HG02623 (cell line): Measurements from ENCODE around the gene PPAN.

Source experiments
- ATAC-seq: cut with Tn5 transposase; IDR thresholded peaks from one replicate; pipeline ENCODE4 v1.9.1; 2021; ENCODE audit warnings: moderate library complexity; ENCODE audit not compliant: unreplicated experiment

Gene PPAN, protein sequence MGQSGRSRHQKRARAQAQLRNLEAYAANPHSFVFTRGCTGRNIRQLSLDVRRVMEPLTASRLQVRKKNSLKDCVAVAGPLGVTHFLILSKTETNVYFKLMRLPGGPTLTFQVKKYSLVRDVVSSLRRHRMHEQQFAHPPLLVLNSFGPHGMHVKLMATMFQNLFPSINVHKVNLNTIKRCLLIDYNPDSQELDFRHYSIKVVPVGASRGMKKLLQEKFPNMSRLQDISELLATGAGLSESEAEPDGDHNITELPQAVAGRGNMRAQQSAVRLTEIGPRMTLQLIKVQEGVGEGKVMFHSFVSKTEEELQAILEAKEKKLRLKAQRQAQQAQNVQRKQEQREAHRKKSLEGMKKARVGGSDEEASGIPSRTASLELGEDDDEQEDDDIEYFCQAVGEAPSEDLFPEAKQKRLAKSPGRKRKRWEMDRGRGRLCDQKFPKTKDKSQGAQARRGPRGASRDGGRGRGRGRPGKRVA

DNA sequence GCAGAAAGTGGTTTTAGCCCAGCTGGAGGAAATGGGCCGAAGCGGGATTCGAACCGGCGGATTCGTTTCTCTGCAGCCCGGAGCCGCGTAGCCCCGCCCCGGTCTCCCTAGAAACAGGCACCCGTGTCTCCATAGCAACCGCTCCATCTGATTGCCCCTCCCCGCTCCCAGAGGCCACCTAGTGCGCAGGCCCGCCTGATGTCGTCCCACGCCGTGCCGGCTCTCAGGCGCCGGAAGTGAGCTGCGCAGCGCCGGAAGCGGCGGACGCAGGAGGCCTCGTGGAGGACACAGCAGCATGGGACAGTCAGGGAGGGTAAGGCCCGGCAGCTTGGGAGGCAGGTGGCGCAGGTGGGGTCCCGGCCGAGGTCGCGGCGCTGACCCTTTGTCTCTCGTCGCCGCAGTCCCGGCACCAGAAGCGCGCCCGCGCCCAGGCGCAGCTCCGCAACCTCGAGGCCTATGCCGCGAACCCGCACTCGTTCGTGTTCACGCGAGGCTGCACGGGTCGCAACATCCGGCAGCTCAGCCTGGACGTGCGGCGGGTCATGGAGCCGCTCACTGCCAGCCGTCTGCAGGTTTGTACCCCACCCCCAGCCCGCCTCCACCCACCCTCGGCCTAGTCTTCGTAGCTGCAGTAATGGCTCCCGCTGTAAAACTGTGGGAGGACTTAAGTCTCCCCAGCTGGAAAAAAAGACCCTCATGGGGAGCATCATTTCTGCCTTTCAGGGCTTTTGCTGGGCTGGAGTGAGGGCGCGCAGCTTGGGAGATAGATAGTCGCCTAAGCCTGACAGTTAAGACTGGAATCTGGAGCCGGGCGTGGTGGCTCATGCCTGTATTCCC is at the start of gene PPAN:
TSS of gene PPAN (plus strand) at position 263 of the 837 bp plus-strand sequence. CDS start at position 296, 33 bp downstream.
- peak; percentile 44 for ATAC-seq

DNA sequence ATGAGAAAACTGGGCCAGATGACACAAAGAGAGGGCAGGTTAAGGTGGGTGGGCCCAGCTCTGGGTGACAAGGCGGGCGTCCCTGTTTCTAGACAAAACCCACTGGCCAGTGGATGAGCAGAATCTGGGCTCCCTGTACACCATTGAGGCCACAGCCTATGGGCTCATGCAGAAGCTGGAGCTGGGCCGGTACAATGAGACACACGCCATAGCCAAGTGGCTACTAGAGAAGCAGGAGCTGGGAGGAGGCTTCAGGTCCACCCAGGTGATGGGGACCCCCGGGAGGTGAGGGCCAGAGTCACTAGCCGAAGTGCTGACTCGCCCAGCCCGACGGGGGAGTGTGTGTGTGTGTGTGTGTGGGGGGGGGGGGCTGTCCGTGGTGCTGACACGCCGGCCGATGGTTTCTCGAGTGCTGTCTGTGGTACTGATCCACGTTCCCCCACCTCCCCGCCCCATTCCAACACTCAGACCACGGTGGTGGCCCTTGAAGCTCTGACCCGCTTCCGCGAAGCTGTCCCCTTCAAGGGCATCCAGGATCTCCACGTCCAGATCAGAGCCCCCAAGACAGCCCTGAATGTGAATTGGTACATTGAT is 44.3 kb upstream of the PPAN start:
- no peak for ATAC-seq

DNA sequence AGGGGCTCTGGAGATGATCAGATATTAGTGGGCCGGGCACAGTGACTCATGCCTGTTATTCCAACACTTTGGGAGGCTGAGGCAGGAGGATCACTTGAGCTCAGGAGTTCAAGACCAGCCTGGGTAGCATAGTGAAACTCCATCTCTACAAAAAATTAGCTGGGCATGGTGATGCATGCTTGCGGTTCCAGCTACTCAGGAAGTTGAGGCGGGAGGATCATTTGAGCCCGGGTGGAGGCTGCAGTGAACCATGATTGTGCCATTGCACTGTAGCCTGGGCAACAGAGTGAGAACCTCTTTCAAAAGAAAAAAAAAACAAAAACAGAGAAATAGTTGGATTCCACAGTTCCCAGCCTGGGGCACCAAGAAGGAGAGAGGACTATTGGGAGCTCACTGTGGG is 38.0 kb upstream of the PPAN start:
- ATAC-seq = no peak

DNA sequence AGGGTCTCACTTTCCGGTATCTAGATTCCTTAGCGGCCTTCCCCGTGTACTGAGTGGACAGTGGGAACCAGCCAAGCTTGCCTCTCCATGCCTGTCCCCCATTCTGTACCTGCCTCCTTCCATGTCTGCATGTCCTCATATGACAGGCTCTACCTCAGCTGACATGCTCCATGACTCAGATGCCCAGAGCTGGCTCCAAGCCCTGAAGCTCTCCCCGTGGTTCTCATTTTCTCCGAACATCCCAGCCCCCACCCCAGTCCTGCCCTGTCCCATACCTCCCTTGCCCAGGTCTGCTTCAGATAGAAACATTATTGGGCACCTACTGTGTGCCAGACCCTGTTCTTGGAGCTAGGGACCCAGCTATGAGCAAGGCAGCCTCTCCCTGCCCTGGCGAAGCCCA is 37.1 kb upstream of the PPAN start:
- no peak for ATAC-seq

DNA sequence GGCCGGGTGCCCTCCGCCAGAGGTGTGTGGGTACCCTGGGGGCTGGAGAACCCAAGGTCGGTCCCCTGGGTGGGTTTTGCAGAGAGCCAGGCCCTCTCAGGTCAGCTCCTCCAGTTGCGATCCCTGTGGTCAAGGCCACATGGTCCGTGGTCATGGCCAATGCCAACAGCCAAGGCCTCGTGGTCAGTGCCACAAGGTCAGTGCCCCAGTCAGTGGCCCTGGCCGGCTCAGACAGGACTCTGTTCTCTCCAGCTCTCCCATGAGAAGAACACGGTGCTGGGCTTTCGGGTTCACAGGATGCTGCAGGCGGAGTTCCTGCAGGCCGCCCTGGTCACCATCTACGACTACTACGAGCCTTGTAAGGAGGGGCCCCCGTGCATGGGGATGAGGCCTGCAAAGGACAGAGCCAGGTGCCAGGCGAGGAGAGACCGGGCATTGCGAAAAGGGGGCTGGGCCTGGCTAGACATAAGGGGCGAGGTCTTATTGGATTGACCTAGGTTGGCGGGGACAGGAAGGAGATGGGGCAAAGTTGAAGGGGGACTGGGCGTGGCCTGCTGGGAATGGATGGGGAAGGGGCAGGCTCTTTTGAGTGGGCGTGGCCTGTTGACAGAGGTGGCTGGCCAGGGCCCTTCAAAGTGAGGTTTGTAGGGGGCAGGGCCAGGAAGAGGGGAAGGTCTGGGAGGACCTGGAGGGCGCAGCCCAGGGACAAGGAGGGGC is 35.3 kb upstream of the PPAN start:
- ATAC-seq = no peak

DNA sequence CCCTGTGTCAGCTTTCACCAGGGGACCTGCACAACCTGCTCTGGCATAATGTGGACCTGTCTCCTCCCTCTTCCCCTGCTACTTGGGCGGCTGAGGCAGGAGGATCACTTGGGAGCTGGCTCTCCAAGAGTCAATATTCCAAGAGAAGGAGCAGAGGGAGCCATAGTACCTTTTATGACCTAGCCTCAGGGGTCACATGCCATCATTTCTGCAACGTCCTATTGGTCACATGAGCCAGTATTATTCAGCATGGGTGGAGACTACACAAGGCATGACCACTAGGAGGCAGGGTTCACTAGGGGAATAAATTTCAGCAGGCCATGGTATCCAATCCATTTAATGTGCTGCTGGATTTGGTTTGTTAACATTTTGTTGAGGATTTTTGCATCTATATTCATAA is 32.0 kb upstream of the PPAN start:
- no peak for ATAC-seq

DNA sequence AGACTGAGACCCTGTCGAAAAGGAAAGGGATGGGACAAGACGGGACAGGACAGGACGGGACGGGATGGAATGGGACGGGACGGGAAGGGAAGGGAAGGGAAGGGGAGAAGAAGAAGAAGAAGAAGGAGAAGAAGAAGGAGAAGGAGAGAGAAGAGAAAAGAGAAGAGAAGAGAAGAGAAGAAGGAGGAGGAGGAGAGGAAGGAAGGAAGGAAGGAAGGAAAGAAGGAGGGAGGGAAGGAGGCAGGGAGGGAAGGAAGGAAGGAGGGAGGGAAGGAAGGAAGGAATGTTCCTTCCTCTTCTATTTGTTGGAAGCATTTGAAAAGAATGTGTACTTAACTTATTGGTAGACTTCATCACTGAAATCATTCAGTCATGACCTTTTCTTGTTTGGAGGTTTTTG is 29.6 kb upstream of the PPAN start:
- ATAC-seq = no peak

DNA sequence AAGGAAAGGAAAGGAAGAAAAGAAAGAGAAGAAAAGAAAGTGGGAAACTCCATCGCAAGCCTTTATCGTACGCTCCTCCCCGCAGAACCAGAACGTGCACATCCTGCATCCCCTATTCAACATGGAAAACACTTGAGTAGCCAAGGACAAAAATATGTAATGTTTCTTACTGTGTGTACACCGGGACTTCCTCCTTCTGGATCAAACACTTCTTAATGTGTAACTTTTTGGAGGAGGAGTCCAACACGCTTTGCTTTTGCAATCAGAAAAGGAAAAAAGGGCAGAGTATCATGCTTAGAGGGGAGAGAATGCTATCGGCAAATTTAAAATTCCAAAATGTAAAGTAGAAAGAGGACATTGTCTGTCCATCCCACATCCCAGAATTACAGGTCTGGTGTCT is 27.8 kb upstream of the PPAN start:
- ATAC-seq = no peak

DNA sequence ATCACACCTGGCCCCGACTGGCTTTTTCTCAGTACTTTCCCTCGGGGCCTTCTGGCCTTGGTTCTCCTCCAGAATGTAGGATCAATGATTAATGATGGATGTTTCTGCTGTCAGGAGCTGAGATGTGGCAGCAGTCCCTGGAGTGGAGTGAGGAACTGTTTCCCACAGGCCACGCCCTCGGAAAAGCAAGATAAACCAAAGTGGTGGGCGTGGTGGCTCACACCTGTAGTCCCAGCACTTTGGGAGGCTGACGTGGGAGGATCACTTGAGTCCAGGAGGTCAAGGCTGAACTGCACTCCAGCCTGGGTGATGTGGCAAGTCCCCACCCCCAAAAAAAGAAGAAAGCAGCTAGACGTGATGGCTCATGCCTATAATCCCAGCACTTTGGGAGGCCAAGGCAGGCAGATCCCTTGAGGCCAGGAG is 27.1 kb upstream of the PPAN start:
- ATAC-seq = no peak

DNA sequence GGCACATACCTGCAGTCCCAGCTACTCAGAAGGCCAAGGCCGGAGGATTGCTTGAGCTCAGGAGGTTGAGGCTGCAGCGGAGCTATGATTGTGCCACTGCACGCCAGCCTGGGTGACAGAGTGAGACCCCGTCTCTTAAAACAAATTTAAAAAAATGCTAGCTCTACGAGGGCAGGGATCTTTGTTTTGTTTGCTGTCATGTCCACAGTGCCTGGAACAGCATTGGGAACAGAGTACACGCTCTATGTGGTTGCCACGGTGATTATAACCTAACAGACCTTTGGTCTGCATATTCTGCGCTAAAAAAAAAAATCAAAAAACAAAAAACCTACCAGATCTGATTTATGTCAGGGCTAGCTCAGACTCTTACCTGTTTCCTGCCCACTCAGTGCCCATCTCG is 22.3 kb upstream of the PPAN start:
- no peak for ATAC-seq

DNA sequence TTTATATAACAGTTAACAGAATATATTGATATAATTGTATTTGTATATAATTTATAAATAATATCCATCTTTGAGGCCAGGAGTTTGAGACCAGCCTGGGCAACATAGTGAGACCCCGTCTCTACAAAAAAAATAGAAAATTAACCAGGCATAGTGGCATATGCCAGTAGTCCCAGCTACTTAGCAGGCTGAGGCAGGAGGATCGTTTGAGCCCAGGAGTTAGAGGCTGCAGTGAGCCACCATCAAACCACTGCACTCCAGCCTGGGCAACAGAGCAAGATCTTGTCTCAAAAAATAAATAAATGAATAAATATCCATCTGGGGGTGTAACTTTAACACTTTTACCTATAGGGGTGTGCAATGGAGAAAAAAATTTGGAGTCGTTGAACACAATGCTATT is 21.4 kb upstream of the PPAN start:
- ATAC-seq = no peak

DNA sequence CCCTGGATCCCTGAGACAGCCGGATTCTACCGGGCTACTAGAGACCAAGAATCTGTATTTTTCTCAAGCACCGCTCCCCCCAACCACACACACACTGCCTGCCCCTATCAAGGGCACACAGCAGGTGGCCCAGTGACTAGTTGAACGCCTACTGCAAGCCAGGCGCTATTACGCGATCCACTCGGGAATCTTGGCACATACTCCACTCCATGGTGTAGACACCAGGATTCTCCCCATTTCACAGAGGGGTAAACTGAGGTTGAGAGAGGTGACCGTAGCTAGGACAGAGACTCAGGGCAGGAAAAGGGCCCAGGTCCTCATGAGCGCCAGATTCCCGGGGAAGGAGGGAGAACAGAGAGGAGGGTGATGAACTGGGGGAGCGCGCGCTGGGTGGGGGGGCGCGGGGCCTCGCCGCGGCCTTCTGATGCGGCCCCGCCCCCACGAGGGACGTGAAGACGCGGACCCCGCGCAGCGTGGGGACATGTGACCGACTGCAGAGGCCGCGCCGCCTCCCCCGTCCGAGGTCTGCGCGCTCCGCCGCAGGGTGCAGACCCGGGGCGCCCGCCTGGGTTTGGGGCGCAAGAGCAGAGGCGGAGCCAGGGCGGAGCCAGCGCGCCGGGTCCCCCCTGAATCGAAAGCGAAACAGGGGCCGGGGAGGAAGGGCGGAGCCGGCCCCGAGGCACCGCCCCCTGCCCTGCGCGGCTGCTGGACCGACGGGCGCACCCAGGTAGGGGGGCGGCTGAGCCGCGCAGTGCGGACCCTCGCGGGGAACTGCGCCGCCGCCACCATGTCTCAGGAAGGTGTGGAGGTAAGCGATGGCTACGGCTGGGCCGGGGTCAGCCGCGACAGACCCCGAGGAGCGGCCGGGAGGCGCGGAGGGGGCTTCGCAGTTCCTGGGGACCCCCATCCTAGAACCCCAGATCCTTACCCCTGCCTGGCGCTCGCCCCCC is 20.2 kb upstream of the PPAN start, which contains the start of gene SHFL:
TSS of gene SHFL (plus strand) at position 677 of the 950 bp plus-strand sequence. CDS start at position 788, 111 bp downstream.
- ATAC-seq = peak; percentile 76

DNA sequence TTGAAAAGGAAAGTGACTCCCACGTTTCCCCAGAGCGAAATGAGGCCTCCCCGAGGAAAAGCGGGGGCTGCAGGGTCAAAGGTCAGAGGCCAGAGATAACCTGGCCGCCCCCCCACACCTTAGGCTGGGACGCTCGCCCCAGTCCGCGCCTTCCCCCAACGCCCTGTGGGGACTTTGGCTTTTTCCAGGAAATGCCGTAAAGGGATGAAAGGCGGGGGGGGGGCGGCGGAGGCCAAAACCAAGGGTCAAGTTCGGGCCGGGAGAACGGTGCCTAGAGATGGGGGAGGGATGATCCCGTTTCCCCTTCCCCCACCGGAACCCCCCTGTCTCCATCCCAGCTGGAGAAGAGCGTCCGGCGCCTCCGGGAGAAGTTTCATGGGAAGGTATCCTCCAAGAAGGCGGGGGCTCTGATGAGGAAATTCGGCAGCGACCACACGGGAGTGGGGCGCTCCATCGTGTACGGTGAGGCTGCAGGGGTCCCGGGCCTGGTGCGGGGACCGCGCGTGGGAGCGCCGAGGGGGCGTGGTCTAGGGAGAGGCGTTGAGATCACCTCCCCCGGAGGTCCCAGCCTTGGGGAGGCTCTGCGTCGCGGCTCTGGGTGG is 19.5 kb upstream of the PPAN start:
- ATAC-seq = no peak

DNA sequence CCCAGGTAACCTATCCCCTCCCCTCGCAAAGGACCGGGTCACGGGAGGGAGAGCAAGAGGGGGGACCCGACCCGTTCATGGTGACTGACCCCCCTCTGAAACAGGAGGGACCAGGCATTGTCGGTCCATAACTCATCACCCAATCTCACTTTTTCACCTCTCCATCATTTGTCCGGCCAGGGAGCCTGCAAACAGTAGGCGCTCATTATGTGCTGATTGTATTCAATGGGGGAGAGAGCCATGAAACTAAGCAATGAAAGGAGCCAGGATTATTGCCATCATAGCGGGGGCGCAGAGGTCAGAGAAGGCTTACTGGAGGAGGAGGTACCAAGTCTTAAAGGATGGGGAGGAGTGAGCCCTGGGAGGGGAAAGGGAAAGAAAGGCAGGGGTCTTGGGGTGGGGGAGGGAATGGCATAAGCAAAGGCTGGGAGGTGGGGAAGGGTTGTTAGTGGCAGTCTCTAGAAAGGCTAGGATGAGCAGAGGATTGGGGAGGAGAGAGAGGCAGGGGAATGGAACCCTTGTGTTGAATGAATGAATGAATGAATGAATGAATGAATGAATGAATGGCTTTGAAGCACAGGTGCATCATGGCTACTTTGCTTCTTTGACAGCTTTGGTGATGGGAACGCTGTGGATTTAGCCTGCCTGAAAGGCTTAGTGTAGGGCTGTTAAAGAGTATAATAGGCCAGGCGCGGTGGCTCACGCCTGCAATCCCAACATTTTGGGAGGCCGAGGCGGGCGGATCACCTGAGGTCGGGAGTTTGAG is 18.7 kb upstream of the PPAN start:
- ATAC-seq = no peak

DNA sequence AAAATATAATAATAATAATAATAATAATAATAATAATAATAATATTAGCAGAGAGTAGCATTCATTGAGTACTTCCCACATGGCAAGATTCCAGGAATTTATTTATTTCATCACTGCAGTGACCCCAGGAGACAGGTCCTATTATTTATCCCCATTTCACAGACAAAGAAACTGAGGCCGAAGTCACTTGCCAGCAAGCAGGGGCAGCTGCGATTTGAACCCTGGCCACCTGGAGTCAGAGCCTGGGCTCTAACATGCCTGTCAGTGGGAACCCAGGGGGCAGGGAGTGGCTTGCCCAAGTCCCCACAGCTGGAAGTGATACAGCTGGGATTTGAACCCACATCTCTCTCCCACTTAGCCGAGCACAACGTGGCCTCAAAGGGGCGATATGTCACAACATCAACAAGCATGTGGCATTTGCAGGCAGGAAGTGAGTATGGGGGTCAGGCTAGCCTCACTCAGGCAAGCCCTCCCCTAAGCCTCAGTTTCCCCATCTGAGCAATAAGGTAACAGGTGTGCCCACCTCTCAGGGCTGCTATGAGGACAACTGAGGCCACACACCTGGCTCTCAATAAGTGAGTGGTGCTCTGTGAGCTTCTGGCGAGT is 17.1 kb upstream of the PPAN start:
- no peak for ATAC-seq

DNA sequence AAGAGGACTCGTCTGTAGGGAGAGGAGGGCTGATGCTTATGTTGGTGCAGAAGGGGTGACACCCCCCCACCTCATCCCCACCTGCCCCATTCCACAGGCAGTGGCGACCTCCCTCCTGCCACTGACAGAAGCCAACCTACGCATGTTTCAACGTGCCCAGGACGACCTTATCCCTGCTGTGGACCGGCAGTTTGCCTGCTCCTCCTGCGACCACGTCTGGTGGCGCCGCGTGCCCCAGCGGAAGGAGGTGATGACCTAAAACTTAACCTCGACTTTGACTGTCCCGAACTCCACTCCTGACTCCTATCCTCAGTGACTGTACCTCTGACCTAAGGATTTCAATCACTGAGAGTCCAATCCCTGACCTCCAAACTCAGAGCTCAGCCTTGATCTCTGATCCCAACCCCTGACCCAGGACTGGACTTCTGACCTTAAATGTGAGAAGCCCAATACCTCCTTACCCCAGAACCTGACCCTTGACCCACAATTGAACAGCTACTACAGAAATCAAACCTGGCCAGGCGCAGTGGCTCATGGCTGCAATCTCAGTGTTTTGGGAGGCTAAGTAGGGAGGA is 16.3 kb upstream of the PPAN start:
- ATAC-seq = no peak

DNA sequence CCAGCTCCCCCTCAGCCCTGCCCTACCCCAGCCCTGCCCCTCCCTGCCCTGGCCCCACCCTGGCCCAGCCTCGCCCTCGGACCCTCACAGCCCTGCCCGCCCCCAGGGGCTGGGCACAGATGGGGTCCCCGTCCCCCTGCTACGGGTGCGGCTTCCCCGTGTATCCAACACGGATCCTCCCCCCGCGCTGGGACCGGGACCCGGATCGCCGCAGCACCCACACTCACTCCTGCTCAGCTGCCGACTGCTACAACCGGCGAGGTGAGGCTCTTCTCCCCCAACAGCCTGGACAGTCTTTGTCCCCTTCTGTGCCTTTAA is 14.8 kb upstream of the PPAN start:
- ATAC-seq = no peak
